ENCODE data around the gene KLK1.

DNA sequence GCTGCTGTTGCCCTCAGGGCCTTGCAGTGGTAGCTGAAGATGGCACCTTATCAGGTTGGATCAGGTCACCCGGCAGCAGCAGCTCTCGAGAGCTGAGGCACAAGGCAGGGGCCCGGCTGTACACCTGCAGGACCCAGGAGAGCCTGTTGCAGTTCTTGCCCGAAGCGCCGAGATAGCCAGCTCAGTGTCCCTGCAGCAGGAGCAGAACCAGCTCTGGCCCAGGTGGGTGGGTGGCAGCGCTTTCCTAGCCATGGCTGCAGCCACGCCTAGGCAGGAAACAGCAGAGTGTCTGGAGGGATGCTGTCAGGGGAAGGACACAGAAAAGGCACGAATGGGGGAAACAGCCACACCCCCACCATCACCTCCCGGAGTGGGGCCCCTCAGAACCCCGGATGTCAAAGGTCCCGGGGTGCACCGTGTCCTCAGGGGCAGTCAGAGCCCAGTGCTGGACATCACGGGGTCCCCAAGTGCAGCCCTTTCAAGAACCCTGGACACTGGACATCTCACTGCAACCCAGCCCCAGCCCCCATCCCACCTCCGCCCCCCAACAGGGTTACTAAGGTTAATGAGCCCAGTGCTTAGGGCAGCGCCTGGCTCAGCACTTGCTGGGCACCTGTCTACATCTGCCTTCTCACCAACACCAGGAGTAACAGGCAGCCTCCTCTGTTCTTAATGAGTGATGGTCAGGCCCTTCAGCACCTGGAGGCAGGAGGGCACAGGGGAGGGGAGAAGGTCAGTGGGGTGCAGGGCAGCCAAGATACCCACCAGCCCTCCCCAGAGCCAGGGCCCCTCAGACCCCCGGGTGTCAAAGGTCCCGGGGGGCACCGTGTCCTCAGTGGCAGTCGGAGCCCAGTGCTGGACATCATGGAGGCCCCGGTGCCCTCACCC is 24.7 kb downstream of the KLK1 start:
- TF ChIP-seq CTCF (conservative IDR thresholded peaks at IDR 0.05 in 1 of 2, IDR thresholded peaks at IDR 0.05 in 1 of 2; ENCODE audit: low read depth in 1 of 2, low read length in 2 of 2) (no peak), EZH2 (IDR thresholded peaks at IDR 0.05; ENCODE audit: low read length, missing control alignments) (no peak)
